Neural cell (in vitro differentiated cells): ENCODE results near the gene GAB2.

Source experiments
- CTCF ChIP-seq: fragments of 450-650 bp; IDR thresholded peaks from 2 replicates; pipeline ENCODE4 v1.5.1; 2014; ENCODE audit warnings: antibody characterized with exemption, mild to moderate bottlenecking, moderate library complexity; ENCODE audit not compliant: poor library complexity, severe bottlenecking
- EP300 ChIP-seq: fragments of 450-650 bp; conservative IDR thresholded peaks from 2 replicates; pipeline ENCODE4 v1.6.1; 2014; ENCODE audit warnings: antibody characterized with exemption, mild to moderate bottlenecking, moderate library complexity; ENCODE audit not compliant: poor library complexity, severe bottlenecking

GRCh38 chr11:78224906-78225420 is 192.7 kb downstream of the GAB2 start:
- no peak for TF ChIP-seq EP300
- no peak for TF ChIP-seq CTCF
